ENCODE results near the gene STRBP. TPM values are rescaled to one million over a fixed set of nuclear protein-coding genes. Genes with fewer than 3 reads are reported as not detected.
"Not testable (repeated sequence)": the region's sequence is repeated elsewhere in the genome, so short reads cannot be mapped to it uniquely, and the experiment has no call there.

STRBP gene
- total and polyA plus RNA-seq, 2 experiments from 2014 or later = 1.4 to 2.5 TPM

- WGBS, 2 experiments (ENCODE audit: low coverage in 1 of 2, low lambda C conversion rate in 2 of 2, missing lambda C conversion rate in 2 of 2) = 3 to 8% methylated on average over 1 of the region's 1 CpG
- no peak for TF ChIP-seq EZH2phosphoT487 (IDR thresholded peaks at IDR 0.05; ENCODE audit: insufficient read depth, low read depth)
- TF ChIP-seq EZH2 (IDR thresholded peaks at IDR 0.05; ENCODE audit: insufficient read depth, poor library complexity, severe bottlenecking) = no peak
- DNase-seq = no peak
- no peak overlapping the region for H3K4me3 ChIP-seq
- no peak overlapping the region for H2AFZ ChIP-seq
- in situ Hi-C loops (cut with MboI) = no loop called here
- H3K36me3 ChIP-seq (ENCODE audit: low read depth) = no peaks in the 10 kb centered on the region
- no peaks in the 10 kb centered on the region for H3K79me2 ChIP-seq (ENCODE audit: insufficient read depth)
- H3K27me3 ChIP-seq (replicated peaks; ENCODE audit: insufficient read depth) = no peaks in the 10 kb centered on the region
- H3K27ac ChIP-seq = no peak overlapping the region
- H4K20me1 ChIP-seq (ENCODE audit: insufficient read depth) = no peaks in the 10 kb centered on the region
- H3K9ac ChIP-seq = no peak overlapping the region
- H3K9me3 ChIP-seq (ENCODE audit: low read depth) = no peaks in the 10 kb centered on the region
- H3F3A ChIP-seq (ENCODE audit: insufficient read depth) = no peaks in the 10 kb centered on the region
- no peaks in the 10 kb centered on the region for H3K9me2 ChIP-seq (ENCODE audit: insufficient read depth)
- H3K4me1 ChIP-seq (ENCODE audit: insufficient read depth) = no peaks in the 10 kb centered on the region
- no peak overlapping the region for H3K4me2 ChIP-seq (ENCODE audit: unreplicated experiment)
Measured at GRCh38 chr9:123253204-123253603, 15.2 kb downstream of the STRBP start.

- H3K36me3 ChIP-seq (ENCODE audit: low read depth) = no peaks in the 10 kb centered on the region
- no peaks in the 10 kb centered on the region for H4K20me1 ChIP-seq (ENCODE audit: insufficient read depth)
- no peak overlapping the region for H3K4me3 ChIP-seq
- H2AFZ ChIP-seq = no peak overlapping the region
- in situ Hi-C loops (cut with MboI) = no loop called here
- no peaks in the 10 kb centered on the region for H3K79me2 ChIP-seq (ENCODE audit: insufficient read depth)
- no peaks in the 10 kb centered on the region for H3K4me1 ChIP-seq (ENCODE audit: insufficient read depth)
- no peak overlapping the region for H3K4me2 ChIP-seq (ENCODE audit: unreplicated experiment)
- no peak for DNase-seq
- no peak overlapping the region for H3K9ac ChIP-seq
- no peaks in the 10 kb centered on the region for H3K9me3 ChIP-seq (ENCODE audit: low read depth)
- no peaks in the 10 kb centered on the region for H3K9me2 ChIP-seq (ENCODE audit: insufficient read depth)
- H3K27me3 ChIP-seq (replicated peaks; ENCODE audit: insufficient read depth) = no peaks in the 10 kb centered on the region
- H3F3A ChIP-seq (ENCODE audit: insufficient read depth) = no peaks in the 10 kb centered on the region
- no peak for TF ChIP-seq EZH2 (IDR thresholded peaks at IDR 0.05; ENCODE audit: insufficient read depth, poor library complexity, severe bottlenecking)
- no peak for TF ChIP-seq EZH2phosphoT487 (IDR thresholded peaks at IDR 0.05; ENCODE audit: insufficient read depth, low read depth)
- no peak overlapping the region for H3K27ac ChIP-seq
- 17 to 19% methylated on average over 1 of the region's 1 CpG for WGBS, 2 experiments (ENCODE audit: low coverage in 1 of 2, low lambda C conversion rate in 2 of 2, missing lambda C conversion rate in 2 of 2)
Measured at GRCh38 chr9:123251741-123252140, 16.6 kb downstream of the STRBP start.

- WGBS, 2 experiments (ENCODE audit: low coverage in 1 of 2, low lambda C conversion rate in 2 of 2, missing lambda C conversion rate in 2 of 2) = 66 to 83% methylated on average over 1 of the region's 1 CpG
- Histone ChIP-seq H3K4me2 (ENCODE audit: unreplicated experiment) (no peak overlapping the region), H3K79me2 (ENCODE audit: insufficient read depth) (no peaks in the 10 kb centered on the region), H3K36me3 (ENCODE audit: low read depth) (no peaks in the 10 kb centered on the region), H3K27me3 (replicated peaks; ENCODE audit: insufficient read depth) (no peaks in the 10 kb centered on the region), H3K9ac (no peak overlapping the region), H3F3A (ENCODE audit: insufficient read depth) (no peaks in the 10 kb centered on the region), H3K27ac (no peak overlapping the region), H3K4me3 (no peak overlapping the region), H2AFZ (no peak overlapping the region), H4K20me1 (ENCODE audit: insufficient read depth) (no peaks in the 10 kb centered on the region), H3K9me2 (ENCODE audit: insufficient read depth) (no peaks in the 10 kb centered on the region), H3K9me3 (ENCODE audit: low read depth) (no peaks in the 10 kb centered on the region), H3K4me1 (ENCODE audit: insufficient read depth) (no peaks in the 10 kb centered on the region)
- in situ Hi-C loops (cut with MboI) = no loop called here
- DNase-seq = no peak
- no peak for TF ChIP-seq EZH2 (IDR thresholded peaks at IDR 0.05; ENCODE audit: insufficient read depth, poor library complexity, severe bottlenecking)
Measured at GRCh38 chr9:123251324-123251723, 17.1 kb downstream of the STRBP start.

- in situ Hi-C loops (cut with MboI) = no loop called here
- no peaks in the 10 kb centered on the region for H4K20me1 ChIP-seq (ENCODE audit: insufficient read depth)
- no peak overlapping the region for H3K9ac ChIP-seq
- WGBS, 2 experiments (ENCODE audit: low coverage in 1 of 2, low lambda C conversion rate in 2 of 2, missing lambda C conversion rate in 2 of 2) = 0 to 7% methylated on average over 1 of the region's 1 CpG
- no peak for TF ChIP-seq EZH2phosphoT487 (IDR thresholded peaks at IDR 0.05; ENCODE audit: insufficient read depth, low read depth)
- TF ChIP-seq EZH2 (IDR thresholded peaks at IDR 0.05; ENCODE audit: insufficient read depth, poor library complexity, severe bottlenecking) = no peak
- no peaks in the 10 kb centered on the region for H3K9me2 ChIP-seq (ENCODE audit: insufficient read depth)
- H3K4me1 ChIP-seq (ENCODE audit: insufficient read depth) = no peaks in the 10 kb centered on the region
- no peaks in the 10 kb centered on the region for H3K79me2 ChIP-seq (ENCODE audit: insufficient read depth)
- no peak overlapping the region for H2AFZ ChIP-seq
- no peaks in the 10 kb centered on the region for H3F3A ChIP-seq (ENCODE audit: insufficient read depth)
- no peaks in the 10 kb centered on the region for H3K36me3 ChIP-seq (ENCODE audit: low read depth)
- no peak overlapping the region for H3K4me2 ChIP-seq (ENCODE audit: unreplicated experiment)
- H3K27me3 ChIP-seq (replicated peaks; ENCODE audit: insufficient read depth) = no peaks in the 10 kb centered on the region
- no peak for DNase-seq
- H3K4me3 ChIP-seq = no peak overlapping the region
- H3K27ac ChIP-seq = no peak overlapping the region
- H3K9me3 ChIP-seq (ENCODE audit: low read depth) = no peaks in the 10 kb centered on the region
Measured at GRCh38 chr9:123250504-123250903, 17.9 kb downstream of the STRBP start.

GRCh38 chr9:123249162-123249561, 19.2 kb downstream of the STRBP start:
- H3K4me3 ChIP-seq; in situ Hi-C loops (cut with MboI); H3K36me3 ChIP-seq (ENCODE audit: low read depth): not testable (repeated sequence)

More at GRCh38 chr9:123249162-123249561, 19.2 kb downstream of the STRBP start:
- H3K9me3 ChIP-seq (ENCODE audit: low read depth); H3K9me2 ChIP-seq (ENCODE audit: insufficient read depth); H2AFZ ChIP-seq; H3K4me2 ChIP-seq (ENCODE audit: unreplicated experiment); H3K27me3 ChIP-seq (replicated peaks; ENCODE audit: insufficient read depth); H3K27ac ChIP-seq; H3F3A ChIP-seq (ENCODE audit: insufficient read depth); DNase-seq; H4K20me1 ChIP-seq (ENCODE audit: insufficient read depth); H3K79me2 ChIP-seq (ENCODE audit: insufficient read depth); H3K9ac ChIP-seq; H3K4me1 ChIP-seq (ENCODE audit: insufficient read depth): not testable (repeated sequence)
- WGBS, 2 experiments (ENCODE audit: low coverage in 1 of 2, low lambda C conversion rate in 2 of 2, missing lambda C conversion rate in 2 of 2) = 72 to 77% methylated on average over 4 of the region's 4 CpGs
